TTC549 (cell line): ENCODE measurements around the gene TCF23.
"Not testable (repeated sequence)": the region's sequence is repeated elsewhere in the genome, so short reads cannot be mapped to it uniquely, and the experiment has no call there.

Experiments used
- FAIRE-seq: peaks from 2 replicates; lab custom pipeline; 2012; peaks lifted over from hg19 to GRCh38; lab: Jason Lieb, UNC

The TCF23 gene

DNA sequence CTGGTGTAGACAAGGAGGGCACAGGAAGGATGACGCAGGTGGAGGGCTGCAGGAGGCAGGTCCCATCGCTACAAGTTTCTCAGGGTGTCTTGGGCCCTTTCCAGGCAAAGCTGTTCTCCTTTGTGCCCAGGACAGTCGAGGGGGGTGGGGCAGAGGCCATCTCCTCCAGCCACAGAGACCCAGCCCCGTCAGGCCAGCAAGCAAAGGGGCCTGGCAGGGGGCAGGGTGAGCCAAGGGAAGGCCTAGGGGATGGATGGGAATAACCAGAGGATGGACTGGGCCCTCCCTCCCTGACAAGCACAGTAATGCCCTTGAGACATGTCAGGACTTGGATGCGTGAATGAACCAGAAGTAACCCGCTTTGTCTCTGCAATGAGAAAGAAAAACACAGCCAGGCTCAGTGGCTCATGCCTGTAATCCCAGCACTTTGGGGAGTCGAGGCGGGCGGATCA, 6.3 kb downstream of the TCF23 start:
- no peak for FAIRE-seq

GRCh38 chr2:27158468-27158867, 9.7 kb downstream of the TCF23 start:
- FAIRE-seq = no peak

GRCh38 chr2:27159271-27159670, 10.5 kb downstream of the TCF23 start:
- no peak for FAIRE-seq

DNA sequence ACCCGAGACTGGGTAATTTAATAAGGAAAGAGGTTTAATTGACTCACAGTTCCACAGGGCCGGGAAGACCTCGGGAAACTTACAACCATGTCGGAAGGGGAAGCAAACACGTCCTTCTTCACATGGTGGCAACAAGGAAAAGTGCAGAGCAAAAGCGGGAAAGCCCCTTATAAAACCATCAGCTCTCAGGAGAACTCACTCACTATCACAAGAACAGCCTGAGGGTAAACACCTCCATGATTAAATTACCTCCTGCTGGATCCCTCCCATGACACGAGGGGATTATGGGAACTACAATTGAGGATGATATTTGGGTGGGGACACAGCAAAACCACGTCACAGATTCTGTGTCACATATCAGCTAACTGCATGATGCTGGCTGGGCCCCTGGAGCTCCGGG, 11.4 kb downstream of the TCF23 start:
- no peak for FAIRE-seq

- FAIRE-seq = no peak
Measured at GRCh38 chr2:27162151-27163121, 13.6 kb downstream of the TCF23 start.

- no peak for FAIRE-seq
Measured at GRCh38 chr2:27164960-27165763, 16.4 kb downstream of the TCF23 start.

DNA sequence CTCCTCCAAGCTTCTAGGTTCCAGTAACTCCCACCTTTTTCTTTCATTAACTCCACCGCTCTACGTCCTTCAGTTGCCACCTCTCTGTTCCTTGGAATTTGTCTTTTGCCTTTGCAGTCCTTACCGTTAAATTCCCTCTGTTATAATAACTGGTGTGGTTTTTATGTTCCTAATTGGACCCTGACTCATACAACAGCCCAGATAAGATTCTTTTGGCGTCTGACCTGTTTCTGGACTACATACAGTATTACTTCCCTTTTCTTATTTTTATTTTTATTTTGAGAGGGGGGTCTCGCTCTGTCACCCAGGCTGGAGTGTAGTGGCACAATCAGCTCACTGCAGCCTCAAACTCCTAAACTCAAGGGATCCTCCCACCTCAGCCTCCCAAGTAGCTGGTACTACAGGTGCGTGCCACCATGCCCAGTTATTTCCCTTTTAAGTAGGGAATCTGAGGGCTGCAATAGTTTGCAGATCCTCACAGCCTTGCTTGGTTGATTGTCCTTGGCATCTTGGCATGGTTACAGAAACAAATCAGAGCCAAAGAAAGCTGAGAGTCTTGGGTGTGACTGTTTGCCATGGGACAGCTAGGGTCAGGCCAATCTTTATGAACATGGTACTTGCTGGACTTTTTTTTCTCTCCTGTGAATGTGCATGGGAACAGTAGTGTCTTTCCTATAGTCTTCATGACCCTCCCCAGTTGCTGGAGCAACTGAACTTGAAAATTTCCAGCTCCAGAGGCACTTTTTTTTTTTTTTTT, 22.0 kb downstream of the TCF23 start:
- no peak for FAIRE-seq

DNA sequence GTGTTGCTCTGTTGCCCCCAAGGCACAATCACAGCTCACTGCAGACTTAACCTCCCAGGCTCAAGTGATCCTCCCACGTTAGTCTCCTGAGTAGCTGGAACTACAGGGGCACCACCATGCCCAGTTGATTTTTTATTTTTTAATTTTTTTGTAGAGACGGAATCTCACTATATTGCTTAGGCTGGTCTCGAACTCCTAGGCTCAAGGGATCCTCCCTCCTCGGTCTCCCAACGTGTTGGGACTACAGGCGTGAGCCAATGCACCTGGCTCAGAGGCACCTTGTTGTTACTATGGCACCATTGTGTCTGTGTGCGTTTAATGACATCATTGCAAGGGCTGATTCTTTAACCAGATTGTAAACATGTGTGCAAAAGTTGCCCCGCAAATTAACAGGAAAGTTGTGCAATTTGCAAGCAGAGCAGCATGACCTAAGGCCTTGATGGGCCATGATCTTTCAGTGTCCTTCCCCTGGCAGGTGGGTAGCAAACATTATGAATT, 22.6 kb downstream of the TCF23 start:
- FAIRE-seq = no peak

GRCh38 chr2:27174638-27175037, 25.8 kb downstream of the TCF23 start:
- FAIRE-seq = no peak

DNA sequence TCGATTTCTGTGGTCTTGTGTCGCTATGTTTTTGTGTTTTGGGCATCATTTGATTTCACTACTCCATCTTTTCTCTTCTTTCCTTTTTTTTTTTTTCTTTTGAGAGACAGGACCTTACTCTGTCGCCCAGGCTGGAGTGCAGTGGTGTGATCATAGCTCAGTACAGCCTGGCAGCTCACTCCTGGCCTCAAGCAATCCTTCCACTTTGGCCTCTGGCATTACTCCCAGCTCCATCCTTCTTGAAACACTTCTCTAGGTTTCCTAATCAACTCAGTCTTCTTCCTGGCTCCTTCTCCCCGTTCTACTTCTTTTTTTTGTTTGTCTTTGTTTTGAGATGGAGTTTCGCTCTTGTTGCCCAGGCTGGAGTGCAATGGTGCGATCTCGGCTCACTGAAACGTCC, 26.5 kb downstream of the TCF23 start:
- no peak for FAIRE-seq

DNA sequence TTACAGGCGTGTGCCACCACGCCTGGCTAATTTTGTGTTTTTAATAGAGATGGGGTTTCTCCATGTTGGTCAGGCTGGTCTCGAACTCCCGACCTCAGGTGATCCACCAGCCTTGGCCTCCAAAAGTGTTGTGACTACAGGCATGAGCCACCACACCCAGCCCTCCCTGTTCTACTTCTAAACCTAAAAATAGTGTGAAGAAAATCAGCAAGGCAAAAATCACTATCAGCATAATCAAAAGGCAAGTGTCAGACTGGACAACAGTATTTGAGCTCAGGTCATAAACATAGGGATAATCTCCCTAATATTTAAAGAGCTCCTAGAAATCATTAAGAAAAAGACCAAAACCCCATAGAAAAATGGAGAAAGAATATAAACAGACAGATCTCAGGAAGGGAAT, 27.0 kb downstream of the TCF23 start:
- not testable (repeated sequence) for FAIRE-seq

DNA sequence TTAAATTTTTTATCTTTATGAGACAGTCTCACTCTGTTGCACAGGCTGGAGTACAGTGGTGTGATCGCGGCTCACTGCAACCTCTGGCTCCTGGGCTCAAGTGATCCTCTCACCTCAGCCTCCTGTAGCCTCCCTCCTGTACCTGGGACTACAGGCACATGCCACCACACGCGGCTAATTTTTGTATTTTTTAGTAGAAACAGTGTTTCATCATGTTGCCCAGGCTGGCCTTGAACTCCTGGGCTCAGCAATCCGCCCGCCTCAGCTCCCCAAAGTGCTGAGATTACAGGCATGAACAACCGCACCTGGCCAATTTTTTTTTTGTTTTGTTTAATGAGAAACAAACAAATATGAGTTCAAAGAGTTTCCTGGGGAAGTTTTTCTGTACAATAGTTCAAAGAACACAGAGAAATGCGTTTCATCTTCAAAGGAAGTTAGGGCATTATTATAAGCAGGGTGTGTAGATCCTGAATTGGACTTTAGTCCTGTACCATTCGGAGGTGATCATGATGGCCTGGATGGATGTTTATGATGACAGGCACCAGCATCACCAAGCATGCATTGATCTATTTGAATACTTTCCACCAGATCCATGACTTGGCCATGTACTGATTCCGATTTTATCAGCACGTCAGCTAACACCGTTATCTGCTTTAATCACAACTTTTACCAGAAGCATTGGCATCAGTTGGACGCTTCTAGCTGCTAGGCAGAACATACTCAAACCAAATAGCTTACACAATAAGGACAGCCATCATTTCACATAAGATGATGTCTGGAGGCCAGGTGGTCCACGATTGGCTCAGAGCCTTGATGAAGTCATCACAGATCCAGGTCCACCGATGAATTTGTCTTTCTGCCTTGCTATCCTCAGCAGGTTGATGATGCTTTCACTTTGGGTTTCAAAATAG, 28.9 kb downstream of the TCF23 start:
- no peak for FAIRE-seq

DNA sequence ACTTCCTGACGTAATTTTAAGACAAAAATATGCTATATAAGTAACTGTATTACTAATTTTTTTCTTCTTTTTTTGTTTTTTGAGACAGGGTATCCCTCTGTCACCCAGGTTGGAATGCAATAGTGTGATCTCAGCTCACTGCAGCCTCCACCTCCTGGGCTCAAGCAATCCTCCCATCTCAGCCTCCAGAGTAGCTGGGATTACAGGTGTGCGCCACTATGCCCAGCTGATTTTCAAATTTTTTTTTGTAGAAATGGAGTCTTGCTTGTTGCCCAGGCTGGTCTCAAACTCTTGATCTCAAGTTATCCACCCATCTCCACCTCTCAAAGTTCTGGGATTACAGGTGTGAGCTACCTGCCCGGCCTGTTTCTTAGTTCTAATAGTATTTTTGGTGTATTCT, 29.7 kb downstream of the TCF23 start:
- FAIRE-seq = no peak

GRCh38 chr2:27179344-27180000, 30.7 kb downstream of the TCF23 start:
- FAIRE-seq = no peak

GRCh38 chr2:27182346-27182745, 33.5 kb downstream of the TCF23 start:
- no peak for FAIRE-seq

GRCh38 chr2:27184115-27184514, 35.3 kb downstream of the TCF23 start:
- no peak for FAIRE-seq

GRCh38 chr2:27185331-27186026, 36.7 kb downstream of the TCF23 start:
- no peak for FAIRE-seq

DNA sequence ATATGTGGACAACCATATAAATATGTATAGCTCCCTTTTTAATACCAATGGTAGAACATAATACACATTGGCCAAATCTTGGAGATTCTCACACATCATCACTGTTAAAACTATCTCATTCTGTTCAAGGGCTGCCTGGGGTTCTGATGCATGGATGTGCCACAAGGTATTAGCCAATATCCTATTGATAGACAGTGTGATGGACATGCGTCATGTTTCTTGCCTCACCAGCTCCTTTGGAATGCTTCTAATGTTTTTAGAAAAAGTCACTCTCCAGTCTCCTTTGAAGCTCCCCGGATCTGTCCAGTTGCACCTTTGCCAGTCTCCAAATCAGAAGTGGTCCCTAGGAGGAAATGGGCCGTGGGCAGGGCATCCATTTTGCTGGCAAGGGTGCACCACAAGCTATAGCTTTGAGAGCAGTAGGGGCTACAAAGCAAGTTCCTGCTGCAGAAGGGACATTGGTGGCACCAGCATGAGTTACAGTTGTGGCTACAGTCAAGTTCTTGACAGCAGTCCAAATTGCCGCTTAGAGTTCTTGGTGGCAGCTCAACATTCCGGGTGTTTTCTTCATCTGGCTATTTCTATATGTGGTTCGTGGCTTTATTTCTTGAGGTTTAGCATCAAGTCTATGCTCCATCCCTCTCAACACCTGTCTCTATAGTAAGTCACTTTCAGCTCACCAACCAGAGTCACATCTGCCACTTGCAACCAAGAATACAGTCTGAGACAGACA, 38.0 kb downstream of the TCF23 start:
- no peak for FAIRE-seq

DNA sequence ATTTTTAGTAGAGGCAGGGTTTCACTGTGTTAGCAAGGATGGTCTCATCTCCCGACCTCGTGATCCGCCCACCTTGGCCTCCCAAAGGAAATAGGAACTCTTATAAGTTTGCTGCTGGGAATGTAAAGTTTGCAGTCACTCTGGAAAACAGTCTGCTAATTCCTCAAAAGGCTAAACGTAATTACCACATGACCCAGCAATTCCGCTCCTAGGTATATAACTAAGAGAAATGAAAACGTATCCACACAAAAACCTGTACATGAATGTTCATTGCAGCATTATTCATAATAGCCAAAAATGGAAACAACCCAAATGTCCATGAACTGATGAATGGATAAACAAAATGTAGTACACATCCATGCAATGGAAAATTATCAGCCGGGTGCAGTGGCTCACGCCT, 41.2 kb downstream of the TCF23 start:
- no peak for FAIRE-seq
